ENCODE data around the gene ARID3B.

- TF ChIP-seq CTCF (IDR thresholded peaks at IDR 0.05; ENCODE audit: poor library complexity) (no peak), EZH2phosphoT487 (IDR thresholded peaks at IDR 0.05; ENCODE audit: low read depth, severe bottlenecking, unreplicated experiment) (no peak)
Measured at GRCh38 chr15:74612677-74613076, 71.7 kb downstream of the ARID3B start.
